ACC112 (cell line): ENCODE results near the gene PPP1R14C.
"Not testable (repeated sequence)": the region's sequence is repeated elsewhere in the genome, so short reads cannot be mapped to it uniquely, and the experiment has no call there.

Source experiments
- H2AFZ ChIP-seq: fragments of 200-600 bp; sonication (generic); one replicate; pipeline ENCODE4 v1.6.0; 2017; ENCODE audit warnings: antibody characterized with exemption, low read length; ENCODE audit not compliant: unreplicated experiment
- H3K27ac ChIP-seq: fragments of 200-600 bp; sonication (generic); 2 replicates; pipeline ENCODE4 v1.5.1; 2014; ENCODE audit warnings: low read depth, mild to moderate bottlenecking, antibody characterized with exemption, low read length, moderate library complexity
- H3K27me3 ChIP-seq: fragments of 200-600 bp; sonication (generic); 2 replicates; pipeline ENCODE4 v1.6.1; 2014; ENCODE audit warnings: mild to moderate bottlenecking, antibody characterized with exemption, low read length, moderate library complexity, mixed read lengths; ENCODE audit not compliant: insufficient read depth
- H3K36me3 ChIP-seq: fragments of 200-600 bp; sonication (generic); 2 replicates; pipeline ENCODE4 v1.6.1; 2016; ENCODE audit warnings: mild to moderate bottlenecking, antibody characterized with exemption, low read length, moderate library complexity, mixed read lengths; ENCODE audit not compliant: insufficient read depth
- H3K4me1 ChIP-seq: fragments of 200-600 bp; sonication (generic); one replicate; pipeline ENCODE4 v1.6.1; 2016; ENCODE audit warnings: low read length, mixed read lengths; ENCODE audit not compliant: insufficient read depth, unreplicated experiment, control insufficient read depth
- H3K4me3 ChIP-seq: fragments of 200-600 bp; sonication (generic); 2 replicates; pipeline ENCODE4 v1.5.1; 2014; ENCODE audit warnings: mild to moderate bottlenecking, low read depth, low read length
- H3K79me2 ChIP-seq: fragments of 200-600 bp; sonication (generic); one replicate; pipeline ENCODE4 v1.6.0; 2016; ENCODE audit warnings: low read length; ENCODE audit not compliant: control insufficient read depth, unreplicated experiment, insufficient read depth

The PPP1R14C gene

GRCh38 chr6:150235218-150235617 lies 92.4 kb downstream of the PPP1R14C start:
- Histone ChIP-seq H3K79me2 (no peaks in the 10 kb centered on the region), H3K27ac (no peak overlapping the region), H2AFZ (no peak overlapping the region), H3K4me3 (no peak overlapping the region), H3K4me1 (peaks cover 14% of the 10 kb centered on the region), H3K27me3 (no peaks in the 10 kb centered on the region), H3K36me3 (no peaks in the 10 kb centered on the region)

DNA sequence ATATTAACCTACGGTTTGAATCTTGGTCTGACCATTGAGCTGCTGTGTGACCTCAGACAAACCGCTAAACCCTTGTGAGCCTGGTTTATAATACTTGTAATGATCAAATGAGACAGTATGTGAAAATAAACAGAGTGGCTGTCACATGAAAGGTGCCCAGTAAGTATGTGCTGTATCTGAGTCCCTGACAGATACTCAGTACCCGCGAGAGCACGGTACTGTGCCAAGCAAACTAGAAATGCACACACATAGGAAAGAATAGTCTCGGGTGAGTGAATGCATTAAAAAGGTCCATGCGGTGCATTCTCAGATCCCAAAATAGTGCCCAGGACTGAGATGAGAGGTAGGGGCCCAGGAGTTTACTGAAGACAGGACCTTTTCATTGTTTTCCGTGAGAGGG lies 93.3 kb downstream of the PPP1R14C start:
- Histone ChIP-seq H3K4me3 (no peak overlapping the region), H3K4me1 (peaks cover 7% of the 10 kb centered on the region), H3K27me3 (no peaks in the 10 kb centered on the region), H2AFZ (no peak overlapping the region), H3K36me3 (no peaks in the 10 kb centered on the region), H3K79me2 (no peaks in the 10 kb centered on the region), H3K27ac (no peak overlapping the region)

- no peak overlapping the region for H3K27ac ChIP-seq
- H3K79me2 ChIP-seq, result no peaks in the 10 kb centered on the region
- H3K27me3 ChIP-seq, result no peaks in the 10 kb centered on the region
- H3K36me3 ChIP-seq, result no peaks in the 10 kb centered on the region
- H3K4me3 ChIP-seq, result no peak overlapping the region
- peaks cover 3% of the 10 kb centered on the region for H3K4me1 ChIP-seq
- H2AFZ ChIP-seq, result no peak overlapping the region
These were observed 93.7 kb downstream of the PPP1R14C start for GRCh38 chr6:150236544-150236943.

- Histone ChIP-seq H3K4me1 (no peaks in the 10 kb centered on the region), H3K4me3 (no peak overlapping the region), H3K79me2 (no peaks in the 10 kb centered on the region), H3K27me3 (no peaks in the 10 kb centered on the region), H3K27ac (no peak overlapping the region), H2AFZ (no peak overlapping the region), H3K36me3 (no peaks in the 10 kb centered on the region)
These were observed 94.8 kb downstream of the PPP1R14C start for GRCh38 chr6:150237626-150238025.

DNA sequence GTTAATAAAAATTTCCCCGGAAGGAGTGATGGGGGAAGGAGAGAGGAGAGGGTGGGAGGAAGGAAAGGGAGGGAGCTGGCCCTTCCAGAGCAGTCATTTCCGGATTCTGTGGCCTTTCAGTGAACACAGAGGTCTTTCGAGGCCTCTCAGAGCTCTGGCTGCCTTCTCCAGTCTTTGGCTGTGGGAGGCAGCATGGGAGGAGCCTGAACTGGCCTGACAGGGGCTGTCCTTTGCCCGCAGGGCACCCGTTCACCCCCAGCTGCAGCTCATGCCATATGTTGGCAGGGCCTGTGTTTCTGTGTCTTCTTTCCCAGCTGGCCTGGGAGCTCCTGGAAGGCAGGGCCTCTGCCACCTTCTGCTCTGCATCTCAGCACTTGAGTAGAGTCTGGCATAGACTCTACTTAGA lies 95.5 kb downstream of the PPP1R14C start:
- H3K4me3 ChIP-seq, result no peak overlapping the region
- H3K4me1 ChIP-seq, result no peaks in the 10 kb centered on the region
- H2AFZ ChIP-seq, result no peak overlapping the region
- no peak overlapping the region for H3K27ac ChIP-seq
- H3K36me3 ChIP-seq, result no peaks in the 10 kb centered on the region
- no peaks in the 10 kb centered on the region for H3K79me2 ChIP-seq
- H3K27me3 ChIP-seq, result no peaks in the 10 kb centered on the region

DNA sequence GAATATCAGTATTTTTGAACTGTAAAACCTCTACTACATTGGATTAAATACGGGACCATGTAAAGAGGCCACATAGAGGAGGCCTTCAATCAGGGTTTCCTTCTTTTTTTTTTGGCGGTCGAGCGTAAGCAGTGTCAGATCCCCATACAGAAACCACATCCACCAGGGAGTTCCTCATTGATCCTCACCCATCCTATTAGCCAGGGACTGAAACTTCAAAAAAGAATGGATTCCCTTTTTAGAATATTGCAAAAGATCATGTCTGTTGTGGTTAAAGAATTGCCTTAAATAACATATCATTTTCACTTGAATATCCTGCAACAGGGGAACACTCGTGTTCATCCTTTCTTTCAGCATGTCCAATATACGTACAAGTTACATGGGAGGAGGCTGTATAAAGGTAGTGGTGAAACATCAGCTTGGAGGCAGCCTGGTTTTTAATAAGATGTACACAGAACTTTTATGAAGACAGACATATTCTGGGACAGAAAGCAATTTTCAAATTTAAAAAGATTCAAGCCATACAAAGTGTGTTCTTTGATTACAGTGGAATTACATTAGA lies 96.1 kb downstream of the PPP1R14C start:
- H3K4me3 ChIP-seq, result no peak overlapping the region
- H3K36me3 ChIP-seq, result no peaks in the 10 kb centered on the region
- no peak overlapping the region for H3K27ac ChIP-seq
- H3K27me3 ChIP-seq, result no peaks in the 10 kb centered on the region
- H3K79me2 ChIP-seq, result no peaks in the 10 kb centered on the region
- no peaks in the 10 kb centered on the region for H3K4me1 ChIP-seq
- H2AFZ ChIP-seq, result no peak overlapping the region

DNA sequence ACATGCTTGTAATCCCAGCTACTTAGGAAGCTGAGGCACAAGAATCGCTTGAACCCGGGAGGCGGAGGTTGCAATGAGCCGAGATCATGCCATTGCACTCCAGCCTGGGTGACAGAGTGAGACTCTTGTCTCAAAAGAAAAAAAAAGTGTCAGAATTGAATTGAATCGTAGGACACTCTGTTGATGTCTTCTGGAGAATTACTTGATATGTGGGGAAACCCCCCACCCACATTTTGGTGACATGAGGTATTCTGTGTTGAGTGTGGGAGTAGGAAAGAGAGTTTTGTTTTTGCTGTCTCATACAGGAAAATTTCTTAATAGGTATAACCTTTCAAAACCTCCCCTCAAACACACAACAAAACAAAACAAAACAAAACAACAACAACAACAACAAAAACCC lies 98.9 kb downstream of the PPP1R14C start:
- not testable (repeated sequence) for H3K36me3 ChIP-seq, H2AFZ ChIP-seq, H3K4me1 ChIP-seq, H3K79me2 ChIP-seq, H3K4me3 ChIP-seq, H3K27me3 ChIP-seq, H3K27ac ChIP-seq

GRCh38 chr6:150243620-150244314 lies 100.9 kb downstream of the PPP1R14C start:
- no peak overlapping the region for H3K4me3 ChIP-seq
- no peaks in the 10 kb centered on the region for H3K36me3 ChIP-seq
- no peak overlapping the region for H3K27ac ChIP-seq
- no peak overlapping the region for H2AFZ ChIP-seq
- H3K4me1 ChIP-seq, result no peaks in the 10 kb centered on the region
- no peaks in the 10 kb centered on the region for H3K79me2 ChIP-seq
- H3K27me3 ChIP-seq, result no peaks in the 10 kb centered on the region

DNA sequence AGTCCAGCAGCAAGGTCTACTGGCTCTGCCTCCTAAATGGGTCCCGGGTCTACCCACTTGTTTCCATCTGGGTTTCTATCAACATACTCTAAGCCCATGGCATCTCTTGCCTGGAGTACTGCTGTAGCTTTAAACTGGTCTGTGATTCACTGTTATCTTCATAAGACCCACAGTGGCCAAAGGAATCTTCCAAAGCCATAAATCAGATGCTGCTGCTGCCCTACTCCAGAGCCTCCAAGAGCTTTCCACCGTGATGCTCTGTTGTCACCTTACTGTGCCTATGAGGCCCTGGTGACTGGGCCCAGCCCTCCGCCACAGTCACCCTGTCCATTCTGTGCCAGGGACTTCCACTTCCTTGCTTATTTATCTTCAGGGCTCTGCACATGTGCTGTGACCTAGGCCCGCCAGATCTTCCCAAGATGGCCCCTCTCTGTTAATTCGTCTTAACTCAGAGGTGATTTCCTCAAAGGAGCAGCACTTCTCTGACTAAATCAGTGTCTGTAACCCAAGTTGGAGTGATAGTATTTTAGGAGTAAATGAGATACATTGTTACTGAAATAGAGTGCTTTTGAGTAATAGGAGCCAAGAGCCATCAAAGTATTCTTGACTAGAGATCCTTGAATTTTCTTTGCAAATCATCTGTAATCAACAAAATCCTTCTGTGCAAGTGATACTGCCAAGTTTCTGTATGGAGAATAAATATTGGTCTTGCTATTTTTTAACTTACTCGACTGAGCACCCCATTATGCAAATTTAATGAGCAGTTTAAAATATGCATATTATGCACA lies 102.5 kb downstream of the PPP1R14C start:
- no peaks in the 10 kb centered on the region for H3K79me2 ChIP-seq
- H3K4me3 ChIP-seq, result no peak overlapping the region
- H3K4me1 ChIP-seq, result no peaks in the 10 kb centered on the region
- no peaks in the 10 kb centered on the region for H3K27me3 ChIP-seq
- no peaks in the 10 kb centered on the region for H3K36me3 ChIP-seq
- no peak overlapping the region for H3K27ac ChIP-seq
- no peak overlapping the region for H2AFZ ChIP-seq

DNA sequence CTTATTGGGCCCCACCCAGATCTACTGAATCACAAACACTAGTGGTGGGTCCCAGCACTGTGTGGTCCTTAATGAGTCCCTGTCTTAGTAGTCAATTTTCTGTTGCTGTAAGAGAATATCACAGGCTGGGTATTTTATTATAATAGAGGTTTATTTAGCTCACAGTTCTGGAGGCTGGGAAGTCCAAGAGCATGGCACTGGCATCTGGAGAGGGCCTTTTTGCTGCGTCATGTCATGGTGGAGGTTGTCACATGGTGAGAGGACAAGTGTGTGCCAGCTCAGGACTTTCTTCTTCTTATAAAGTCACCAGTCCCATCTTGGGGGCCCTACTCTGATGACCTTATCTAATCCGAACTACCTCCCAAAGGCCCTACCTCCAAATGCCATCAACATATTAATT lies 105.0 kb downstream of the PPP1R14C start:
- Histone ChIP-seq H3K79me2 (no peaks in the 10 kb centered on the region), H3K4me1 (peaks cover 8% of the 10 kb centered on the region), H3K36me3 (no peaks in the 10 kb centered on the region), H2AFZ (no peak overlapping the region), H3K27me3 (no peaks in the 10 kb centered on the region), H3K4me3 (no peak overlapping the region), H3K27ac (no peak overlapping the region)

GRCh38 chr6:150248300-150248699 lies 105.5 kb downstream of the PPP1R14C start:
- H2AFZ ChIP-seq, result no peak overlapping the region
- no peak overlapping the region for H3K4me3 ChIP-seq
- H3K36me3 ChIP-seq, result no peaks in the 10 kb centered on the region
- H3K79me2 ChIP-seq, result no peaks in the 10 kb centered on the region
- H3K27me3 ChIP-seq, result no peaks in the 10 kb centered on the region
- no peak overlapping the region for H3K27ac ChIP-seq
- H3K4me1 ChIP-seq, result peaks cover 13% of the 10 kb centered on the region
